ENCODE data around the gene OR10H5.
A peak's percentile ranks its signal among the peaks of the same experiment; 100 is the strongest.
"Not testable (repeated sequence)": the region's sequence is repeated elsewhere in the genome, so short reads cannot be mapped to it uniquely, and the experiment has no call there.

The OR10H5 gene

DNA sequence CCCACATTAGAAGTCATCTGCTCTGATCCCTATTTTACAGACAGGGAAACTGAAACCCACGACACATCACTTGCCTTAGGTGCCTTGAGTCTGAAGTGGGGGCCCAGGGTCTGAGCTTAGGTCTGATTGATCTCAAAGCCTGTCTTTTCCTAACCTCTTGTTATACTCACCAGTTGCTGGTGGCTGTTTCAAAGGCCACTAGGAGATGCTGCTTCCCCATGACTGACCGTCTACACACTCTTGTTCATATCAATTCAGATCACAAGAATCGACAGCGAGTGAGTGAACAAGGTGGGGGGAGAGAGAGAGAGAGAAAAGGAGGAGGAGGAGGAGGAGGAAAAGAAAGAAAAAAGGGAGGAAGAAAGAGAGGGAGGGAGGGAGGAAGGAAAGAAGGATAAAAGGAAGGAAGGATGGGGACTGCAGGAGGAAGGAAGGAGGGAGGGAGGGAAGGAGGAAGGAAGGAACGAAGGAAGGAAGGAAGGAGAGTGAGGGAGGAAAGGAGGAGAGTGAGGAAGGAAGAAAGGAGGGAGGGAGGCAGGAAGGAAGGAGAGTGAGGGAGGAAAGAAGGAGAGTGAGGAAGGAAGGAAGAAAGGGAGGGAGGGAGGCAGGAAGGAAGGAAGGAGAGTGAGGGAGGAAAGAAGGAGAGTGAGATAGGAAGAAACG is 24.7 kb downstream of the OR10H5 start:
- peak; percentile 22 for DNase-seq

DNA sequence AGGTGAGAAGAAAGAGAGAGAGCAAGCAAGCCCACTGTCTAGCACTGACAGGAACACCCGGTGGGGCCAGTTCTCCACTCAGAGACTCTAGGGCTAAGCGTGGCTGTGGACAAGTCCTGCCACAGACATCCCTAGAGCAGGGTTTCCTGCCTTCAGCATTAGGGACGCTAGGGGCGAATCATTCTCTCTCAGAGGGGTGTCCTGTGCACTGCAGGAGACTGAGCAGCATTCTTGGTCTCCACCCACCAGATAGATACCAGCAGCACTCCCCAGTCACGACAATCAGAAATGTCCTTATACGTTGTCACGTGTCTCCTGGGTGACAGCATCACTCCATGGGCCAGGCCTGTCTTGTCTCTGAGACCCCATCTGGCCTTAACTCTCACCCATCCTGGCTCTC is 26.5 kb downstream of the OR10H5 start:
- no peak for DNase-seq

GRCh38 chr19:15815306-15815705 is 27.8 kb downstream of the OR10H5 start, which contains the start of gene OR10H1:
Gene OR10H1, minus strand, starts transcription at chr19:15815664. Its CDS starts 7,627 bp downstream, at chr19:15808037.
- DNase-seq, result no peak

GRCh38 chr19:15820646-15821045 is 33.2 kb downstream of the OR10H5 start:
- no peak for DNase-seq

DNA sequence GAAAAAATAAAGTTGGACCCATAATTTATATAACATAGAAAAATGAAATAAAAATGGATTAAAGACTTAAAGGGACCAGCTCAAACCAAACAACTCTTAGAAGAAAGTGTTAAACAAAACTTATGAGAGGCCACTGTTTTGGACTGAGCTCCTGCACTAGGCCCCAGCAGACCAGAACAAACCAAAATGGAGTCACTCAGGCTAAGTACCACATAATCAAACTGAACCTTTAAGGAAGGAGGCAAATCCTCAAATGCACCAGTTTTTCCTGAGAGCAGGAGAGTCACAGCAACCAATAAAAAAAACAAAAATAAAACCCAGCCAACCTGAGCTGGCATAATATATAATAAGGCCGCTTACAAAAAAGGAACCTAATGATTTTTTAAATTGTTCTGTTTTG is 38.3 kb downstream of the OR10H5 start:
- DNase-seq, result no peak

GRCh38 chr19:15828121-15828610 is 40.7 kb downstream of the OR10H5 start:
- DNase-seq, result no peak

DNA sequence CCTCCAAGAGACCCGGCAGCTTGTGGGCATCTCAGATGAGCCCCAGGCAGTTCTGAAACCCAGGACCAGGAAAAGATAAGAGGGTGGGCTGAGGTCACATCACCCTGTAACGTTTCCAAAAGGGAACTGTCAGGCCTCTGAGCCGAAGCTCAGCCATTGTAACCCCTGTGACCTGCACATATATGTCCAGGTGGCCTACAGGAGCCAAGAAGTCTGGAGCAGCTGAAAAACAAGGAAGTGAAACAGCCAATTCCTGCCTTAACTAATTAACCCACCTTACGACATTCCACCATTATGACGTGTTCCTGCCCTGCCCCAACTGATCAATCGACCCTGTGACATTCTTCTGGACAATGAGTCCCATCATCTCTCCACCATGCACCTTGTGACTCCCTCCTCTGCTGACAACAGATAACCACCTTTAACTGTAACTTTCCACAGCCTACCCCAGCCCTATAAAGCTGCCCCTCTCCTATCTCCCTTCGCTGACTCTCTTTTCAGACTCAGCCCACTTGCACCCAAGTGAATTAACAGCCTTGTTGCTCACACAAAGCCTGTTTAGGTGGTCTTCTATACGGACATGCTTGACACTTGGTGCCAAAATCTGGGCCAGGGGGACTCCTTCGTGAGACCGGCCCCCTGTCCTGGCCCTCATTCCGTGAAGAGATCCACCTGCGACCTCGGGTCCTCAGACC is 41.3 kb downstream of the OR10H5 start:
- not testable (repeated sequence) for DNase-seq

- DNase-seq, result no peak
These were observed 41.8 kb downstream of the OR10H5 start for GRCh38 chr19:15829306-15829698.

- DNase-seq, result no peak
These were observed 42.3 kb downstream of the OR10H5 start for GRCh38 chr19:15829786-15830185.

GRCh38 chr19:15831626-15832025 is 44.2 kb downstream of the OR10H5 start:
- DNase-seq, result no peak

DNA sequence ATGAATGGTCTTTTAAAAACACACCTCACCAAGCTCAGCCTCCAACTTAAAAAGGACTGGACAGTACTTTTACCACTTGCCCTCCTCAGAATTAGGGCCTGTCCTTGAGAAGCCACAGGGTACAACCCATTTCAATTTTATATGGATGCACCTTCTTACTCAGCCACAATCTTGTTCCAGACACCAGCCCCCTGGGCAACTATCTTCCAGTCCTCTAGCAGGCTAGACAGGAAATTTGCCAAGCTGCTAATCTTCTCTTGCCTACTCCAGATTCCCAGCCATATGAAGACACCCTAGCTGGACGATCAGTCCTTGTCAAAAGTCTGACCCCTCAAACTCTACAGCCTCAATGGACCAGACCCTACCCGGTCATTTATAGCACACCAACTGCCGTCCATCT is 46.8 kb downstream of the OR10H5 start:
- DNase-seq, result not testable (repeated sequence)

GRCh38 chr19:15835565-15836329 is 48.3 kb downstream of the OR10H5 start:
- DNase-seq, result peak; percentile 42

DNA sequence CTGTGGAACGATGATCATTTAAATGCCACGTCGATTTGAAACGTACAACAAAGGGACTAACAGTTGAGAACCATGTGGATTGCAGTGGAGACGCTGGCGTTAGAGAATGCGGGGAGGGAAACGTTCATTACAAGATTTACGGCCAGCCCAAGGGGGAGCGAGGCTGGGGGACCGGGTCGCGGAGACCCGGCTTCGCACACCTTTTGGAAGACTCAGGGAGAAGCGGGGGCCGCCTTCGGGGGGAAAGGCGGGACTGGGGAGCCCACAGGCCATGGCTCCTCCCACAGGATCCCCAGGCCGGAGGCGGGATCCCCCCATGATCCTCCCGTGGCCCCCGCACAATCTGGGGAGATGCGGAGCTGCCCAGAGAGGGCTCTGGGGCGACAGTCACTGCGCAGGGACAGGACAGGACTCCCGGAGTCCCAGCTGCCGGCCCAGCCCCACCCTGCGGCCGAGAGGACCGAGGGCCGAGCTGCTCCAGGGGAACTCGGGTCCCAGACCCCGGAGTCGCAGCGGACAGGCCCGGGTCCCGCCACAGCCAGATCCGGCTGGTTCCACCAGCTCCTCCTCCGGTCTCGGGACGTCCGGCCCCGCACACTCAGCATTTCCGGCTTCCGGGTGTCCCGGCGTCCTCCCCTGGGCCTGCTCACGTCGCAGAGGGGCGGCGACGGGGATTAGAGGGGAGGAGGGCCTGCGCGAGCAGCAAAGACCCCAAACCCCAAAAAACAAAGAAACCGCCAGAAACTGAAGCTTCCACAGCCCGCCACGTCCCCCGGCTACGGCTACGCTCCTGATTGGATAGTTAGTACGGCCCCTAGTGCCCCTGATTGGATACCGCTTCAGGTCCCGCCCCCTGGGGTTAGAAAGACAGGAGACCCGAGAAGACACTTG is 49.1 kb downstream of the OR10H5 start:
- DNase-seq, result peak; percentile 96

DNA sequence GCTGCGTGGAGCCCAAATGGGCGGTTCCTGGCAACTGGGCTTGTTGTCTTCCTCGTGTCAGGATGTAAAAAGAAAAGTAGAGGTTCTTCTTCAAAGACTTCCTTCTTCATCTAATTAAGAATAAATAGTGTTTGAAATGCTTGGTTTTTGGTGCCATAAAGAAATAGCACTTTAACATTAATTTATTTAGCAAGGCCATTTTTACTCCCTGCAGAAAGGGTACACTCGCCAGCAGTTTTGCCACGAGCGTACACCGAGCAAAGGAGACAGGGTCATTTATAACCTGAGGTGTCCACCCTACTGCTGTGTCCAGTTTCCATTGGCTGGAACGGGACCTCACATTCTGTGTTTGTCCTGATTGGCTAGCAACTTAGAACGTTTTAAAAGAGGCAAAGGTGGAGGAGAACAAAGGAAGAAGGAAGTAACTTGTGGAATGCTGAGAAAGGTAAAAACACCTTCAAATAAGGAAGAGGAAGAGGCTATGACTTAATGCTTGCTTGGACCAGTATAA is 49.8 kb downstream of the OR10H5 start:
- DNase-seq, result no peak

DNA sequence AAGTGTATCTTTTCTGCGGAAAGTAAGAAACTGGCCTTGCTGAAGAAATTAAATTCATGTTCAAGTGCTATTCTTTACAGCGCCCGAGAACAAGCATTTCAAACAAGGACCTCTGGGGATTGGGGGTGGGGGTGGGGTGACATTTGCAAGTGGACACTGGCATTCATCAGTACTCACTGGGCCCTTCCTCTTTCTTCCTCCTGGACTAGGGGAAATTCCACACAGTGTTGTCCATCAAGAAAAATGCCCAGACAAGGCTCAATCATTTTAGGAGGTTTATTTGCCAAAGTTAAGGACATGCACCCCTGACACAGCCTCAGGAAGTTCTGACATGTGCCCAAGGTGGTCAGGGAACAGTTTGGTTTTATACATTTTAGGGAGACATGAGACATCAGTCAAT is 50.9 kb downstream of the OR10H5 start:
- DNase-seq, result no peak

- DNase-seq, result not testable (repeated sequence)
These were observed 52.4 kb downstream of the OR10H5 start for GRCh38 chr19:15839888-15840287.

DNA sequence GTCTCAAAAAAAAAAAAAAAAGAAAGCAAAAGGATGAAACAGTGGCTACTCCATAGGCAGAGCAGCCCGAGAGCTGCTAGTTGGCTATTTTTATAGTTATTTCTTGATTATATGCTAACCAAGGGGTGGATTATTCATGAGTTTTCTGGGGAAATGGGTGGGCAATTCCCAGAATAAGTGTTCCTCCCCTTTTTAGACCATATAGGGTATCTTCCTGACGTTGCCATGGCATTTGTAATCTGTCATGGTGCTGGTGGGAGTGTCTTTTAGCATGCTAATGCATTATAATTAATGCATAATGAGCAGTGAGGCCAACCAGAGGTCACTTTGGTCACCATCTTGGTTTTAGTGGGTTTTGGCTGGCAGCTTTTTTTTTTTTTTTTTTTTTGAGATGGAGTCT is 53.4 kb downstream of the OR10H5 start:
- no peak for DNase-seq

DNA sequence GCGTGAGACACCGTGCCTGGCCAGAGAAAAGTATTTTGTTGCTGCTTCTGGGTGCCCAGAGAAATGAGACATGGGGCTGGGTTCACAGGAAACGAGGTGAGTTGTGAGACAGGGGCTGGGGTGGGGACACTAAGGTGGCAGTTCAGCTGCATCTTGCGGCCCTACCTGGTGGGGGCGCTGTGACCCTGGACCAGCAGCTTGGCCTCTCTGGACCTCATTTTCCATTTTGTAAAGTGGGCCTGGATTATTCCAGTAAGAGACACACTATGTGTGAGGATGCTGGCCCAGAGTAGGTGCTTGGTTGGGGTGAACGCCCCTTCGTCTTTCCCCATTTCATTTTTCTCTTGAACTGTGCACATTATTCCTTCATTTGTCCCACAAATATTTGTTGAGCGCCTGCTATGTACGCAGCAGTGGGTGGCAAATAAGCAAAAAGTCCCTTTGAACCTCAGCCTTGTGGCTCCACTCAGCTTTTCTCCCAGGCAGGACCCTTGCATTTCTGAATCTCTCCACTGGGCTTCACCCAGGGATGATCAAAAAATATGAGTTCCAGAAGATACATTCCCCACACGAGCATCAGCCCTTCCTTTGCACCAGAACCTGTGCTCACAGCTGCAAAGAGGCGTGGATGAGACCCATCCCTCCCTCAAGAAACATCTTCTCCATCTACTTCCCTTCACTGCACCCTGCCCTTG is 54.6 kb downstream of the OR10H5 start:
- peak; percentile 40 for DNase-seq

DNA sequence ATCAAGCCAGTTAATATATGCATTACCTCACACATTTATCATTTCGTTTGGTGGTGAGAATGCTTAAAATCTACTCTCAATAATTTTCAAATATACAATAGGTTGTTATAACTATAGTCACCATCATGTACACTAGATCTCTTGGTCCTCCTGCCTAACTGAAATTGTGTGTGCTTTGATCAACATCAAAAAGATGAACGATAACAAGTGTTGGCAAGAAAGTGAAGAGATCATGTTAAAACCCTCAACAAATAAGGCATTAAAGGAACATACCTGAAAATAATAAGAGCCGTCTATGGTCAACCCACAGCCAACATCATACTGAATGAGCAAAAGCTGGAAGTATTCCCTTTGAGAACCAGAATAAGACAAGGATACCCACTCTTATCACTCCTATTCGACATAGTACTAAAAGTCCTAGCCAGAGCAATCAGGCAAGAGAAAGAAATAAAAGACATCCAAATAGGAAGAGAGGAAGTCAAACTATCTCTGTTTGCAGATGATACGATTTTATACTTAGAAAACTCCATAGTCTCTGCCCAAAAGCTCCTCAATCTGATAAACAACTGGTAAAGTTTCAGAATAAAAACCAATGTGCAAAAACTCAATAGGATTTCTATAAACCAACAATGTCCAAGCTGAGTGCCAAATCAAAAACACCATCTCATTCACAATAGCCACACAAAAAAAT is 55.9 kb downstream of the OR10H5 start:
- DNase-seq, result no peak

GRCh38 chr19:15843894-15844222 is 56.4 kb downstream of the OR10H5 start:
- not testable (repeated sequence) for DNase-seq

GRCh38 chr19:15846923-15847322 is 59.5 kb downstream of the OR10H5 start:
- no peak for DNase-seq

All from activated CD4-positive, alpha-beta T cell treated with anti-CD3 and anti-CD28 coated beads for 48 hours (primary cell).